ENCODE data around the gene ATF7.
"Not testable (repeated sequence)": the region's sequence is repeated elsewhere in the genome, so short reads cannot be mapped to it uniquely, and the experiment has no call there.

The ATF7 gene

DNA sequence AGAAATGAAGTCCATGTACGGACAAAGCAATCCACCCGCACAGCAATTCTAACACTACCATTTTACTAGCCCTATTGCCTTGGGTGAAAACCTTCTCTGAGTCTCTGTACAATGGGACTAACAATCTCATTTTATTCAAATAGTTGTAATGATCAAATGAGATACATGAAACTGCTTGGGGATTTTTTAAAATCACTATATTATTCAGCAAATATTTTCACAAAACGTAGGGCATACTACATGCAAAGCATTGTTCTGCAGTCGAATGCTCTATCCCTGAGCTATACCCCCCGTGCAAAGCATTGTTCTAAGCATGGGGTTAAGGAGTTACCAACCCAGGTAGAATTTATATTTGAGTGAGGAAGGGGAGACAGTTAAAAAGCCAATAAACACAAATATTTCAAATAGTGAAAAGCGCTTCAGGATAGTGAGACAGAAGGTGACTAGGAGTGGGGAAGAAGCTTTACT lies 554 bp upstream of the ATF7 start:
- FAIRE-seq, result no peak

- FAIRE-seq, result no peak
Observed at GRCh38 chr12:53625373-53625945, 723 bp downstream of the ATF7 start.

DNA sequence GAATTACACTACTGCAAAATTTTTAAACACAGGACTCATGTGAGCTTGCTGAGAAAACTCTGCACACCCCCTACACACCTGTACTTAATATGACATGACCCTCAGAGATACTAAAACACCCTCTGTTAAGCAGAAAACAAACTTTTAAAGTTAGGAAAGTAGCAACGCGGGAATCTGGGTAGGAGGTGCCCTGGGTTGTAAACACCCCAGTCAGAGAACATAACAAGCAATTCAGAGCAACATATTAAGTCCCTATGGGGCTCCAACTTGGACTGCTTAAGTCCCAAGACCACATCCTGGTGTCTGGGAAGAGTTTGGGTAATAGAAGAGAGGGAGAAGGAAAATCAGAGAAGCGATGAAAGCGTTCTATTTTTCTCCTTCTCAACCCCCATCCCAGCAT lies 1.2 kb downstream of the ATF7 start:
- no peak for FAIRE-seq

GRCh38 chr12:53624458-53624857 lies 1.7 kb downstream of the ATF7 start:
- FAIRE-seq, result no peak

GRCh38 chr12:53623548-53624385 lies 2.4 kb downstream of the ATF7 start:
- FAIRE-seq, result peak; percentile 30

- FAIRE-seq, result no peak
Observed at GRCh38 chr12:53622724-53623123, 3.5 kb downstream of the ATF7 start.

GRCh38 chr12:53618275-53618674 lies 7.9 kb downstream of the ATF7 start:
- no peak for FAIRE-seq

- FAIRE-seq, result peak; percentile 71
Observed at GRCh38 chr12:53617700-53618099, 8.5 kb downstream of the ATF7 start.

DNA sequence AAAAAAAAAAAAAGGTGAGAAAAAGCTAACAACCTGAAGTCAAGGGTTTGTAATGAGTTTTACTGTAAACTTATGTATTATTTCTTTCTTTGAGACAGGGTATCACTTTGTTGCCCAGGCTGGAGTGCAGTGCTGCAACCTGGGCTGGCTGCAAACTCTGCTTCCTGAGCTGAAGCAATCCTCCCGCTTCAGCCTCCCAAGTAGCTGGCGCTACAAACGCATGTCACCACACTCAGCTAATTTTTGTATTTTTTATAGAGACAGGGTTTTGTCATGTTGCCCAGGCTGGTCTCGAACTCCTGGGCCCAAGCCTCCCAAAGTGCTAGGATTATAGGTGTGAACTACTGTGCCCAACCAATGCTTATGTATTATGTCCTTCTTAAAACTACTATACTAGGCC lies 9.2 kb downstream of the ATF7 start:
- no peak for FAIRE-seq

DNA sequence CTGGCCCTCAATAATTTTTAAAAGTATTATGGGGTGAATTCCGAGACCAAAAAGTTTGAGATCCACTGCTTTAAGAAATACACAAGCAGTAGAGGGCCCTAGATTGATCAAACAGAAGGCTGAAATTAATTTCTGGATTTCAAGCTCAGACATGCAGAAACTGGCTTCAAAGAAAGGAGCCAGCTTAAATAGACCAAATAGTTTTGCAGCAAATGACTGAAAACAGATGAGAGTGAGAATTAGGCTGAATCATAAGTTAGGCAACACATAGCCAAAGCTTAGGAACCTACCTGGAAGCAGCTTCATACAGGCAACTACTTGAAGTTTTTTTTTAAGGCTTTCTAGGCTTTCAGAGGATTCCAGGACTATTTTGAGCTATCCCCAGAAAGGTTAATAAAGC lies 12.4 kb downstream of the ATF7 start:
- no peak for FAIRE-seq

DNA sequence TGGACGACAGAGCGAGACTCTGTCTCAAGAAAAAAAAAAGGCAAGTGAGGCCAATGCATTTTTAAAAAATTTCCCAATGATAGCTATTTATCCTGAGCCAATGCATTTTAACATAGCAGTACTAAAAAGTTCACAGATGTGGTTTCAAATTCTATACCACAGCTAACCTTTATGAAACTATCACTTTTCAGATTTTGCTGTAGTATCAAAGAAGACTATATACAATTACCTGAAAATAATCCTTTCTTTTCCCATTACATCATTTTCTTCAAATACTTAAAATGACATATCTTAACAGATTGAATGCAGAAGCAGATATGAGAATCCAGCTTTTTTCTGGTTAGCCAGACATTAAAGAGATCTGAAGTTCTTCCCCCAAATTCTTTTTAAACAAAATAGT lies 13.2 kb downstream of the ATF7 start:
- FAIRE-seq, result no peak

GRCh38 chr12:53611304-53611703 lies 14.9 kb downstream of the ATF7 start:
- FAIRE-seq, result no peak

GRCh38 chr12:53606688-53607087 lies 19.5 kb downstream of the ATF7 start:
- not testable (repeated sequence) for FAIRE-seq

DNA sequence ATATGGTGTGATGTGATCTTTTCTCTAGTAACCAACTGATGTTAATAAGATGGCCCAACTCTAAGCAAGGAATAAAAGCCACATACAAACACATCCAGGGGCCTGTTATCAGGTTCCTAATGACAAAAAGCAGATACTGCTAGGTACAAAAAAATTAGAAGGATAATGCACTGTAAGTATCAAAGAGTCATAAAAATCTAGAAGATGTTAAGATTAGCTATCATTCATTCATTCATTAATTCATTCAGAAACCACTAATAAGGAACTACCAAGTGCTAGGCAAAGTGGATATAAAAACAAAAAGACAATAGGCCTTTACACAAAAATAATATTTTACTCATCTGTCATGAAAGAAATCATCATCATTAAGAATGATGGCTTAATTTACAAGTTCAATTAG lies 21.6 kb downstream of the ATF7 start:
- peak; percentile 6 for FAIRE-seq

DNA sequence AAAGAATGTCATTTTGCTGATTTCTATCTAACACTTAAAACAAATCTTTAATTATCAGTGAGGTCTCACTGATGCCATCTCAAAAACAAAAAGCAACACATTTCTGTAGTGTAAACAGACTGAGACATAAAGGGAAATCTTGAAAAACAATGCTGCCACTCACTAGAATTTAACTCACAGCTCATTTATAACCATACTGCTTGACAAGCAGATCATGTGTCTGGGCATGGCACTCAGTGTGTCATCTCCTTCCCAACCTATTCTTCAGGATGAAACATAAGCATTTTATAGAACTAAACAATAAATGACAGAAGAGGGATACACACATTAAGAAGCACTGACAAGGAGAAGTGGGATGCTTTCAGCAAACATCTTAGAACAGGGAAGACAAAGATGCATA lies 22.4 kb downstream of the ATF7 start:
- FAIRE-seq, result no peak

GRCh38 chr12:53603196-53603595 lies 23.0 kb downstream of the ATF7 start:
- no peak for FAIRE-seq

GRCh38 chr12:53602176-53602864 lies 23.9 kb downstream of the ATF7 start:
- no peak for FAIRE-seq

GRCh38 chr12:53601296-53601847 lies 24.8 kb downstream of the ATF7 start:
- no peak for FAIRE-seq

DNA sequence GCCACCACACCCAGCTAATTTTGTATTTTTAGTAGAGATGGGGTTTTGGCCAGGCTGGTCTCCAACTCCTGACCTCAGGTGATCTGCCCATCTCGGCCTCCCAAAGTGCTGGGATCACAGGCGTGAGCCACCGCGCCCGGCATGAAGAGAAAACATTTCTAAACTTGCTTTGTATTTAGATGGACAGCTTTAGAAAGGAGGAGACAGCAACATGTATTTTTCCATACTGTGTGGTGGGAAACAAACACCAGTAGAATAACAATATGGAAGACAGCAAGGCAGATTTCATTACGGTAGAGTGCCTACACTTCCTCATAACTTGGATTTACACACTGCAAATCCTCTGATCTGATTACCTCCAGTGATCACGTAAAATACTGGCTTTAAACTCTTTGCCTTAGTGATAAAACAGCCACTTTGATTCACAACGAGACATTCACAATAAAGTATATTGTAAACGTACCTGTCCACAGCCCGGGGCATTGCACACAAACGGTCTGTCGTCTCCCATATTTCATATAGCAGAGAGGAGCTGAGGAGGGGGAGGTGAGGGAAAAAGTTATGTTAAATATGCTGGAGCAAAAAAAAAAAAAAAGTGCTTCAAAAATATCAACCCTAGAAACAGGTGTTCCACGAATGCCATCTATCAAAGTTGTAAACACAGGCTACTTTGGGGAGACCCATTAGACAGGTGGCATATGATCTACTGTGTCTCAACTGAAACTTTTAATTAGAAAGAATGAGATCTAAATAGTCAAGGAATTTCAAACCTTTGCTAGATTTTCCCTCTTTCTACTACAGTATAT lies 25.5 kb downstream of the ATF7 start:
- no peak for FAIRE-seq

DNA sequence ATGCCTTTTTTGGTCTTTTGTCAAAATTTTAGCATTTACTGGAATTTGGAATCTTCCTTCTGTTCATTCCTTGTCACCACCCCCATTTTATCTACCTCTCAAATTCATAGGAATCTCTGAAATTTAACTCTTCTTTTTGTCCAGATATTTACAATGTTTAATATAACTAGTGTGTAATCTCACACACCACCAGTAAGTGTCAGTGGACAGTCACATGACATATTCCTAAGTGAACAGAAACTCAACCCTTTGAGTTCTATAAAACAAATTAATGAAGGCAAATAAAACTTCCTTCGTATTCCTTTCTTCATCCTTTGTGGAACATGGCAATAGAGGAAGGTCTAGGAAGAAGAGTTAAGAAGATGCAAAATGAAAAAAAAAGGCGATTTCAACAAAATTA lies 26.6 kb downstream of the ATF7 start:
- FAIRE-seq, result no peak

GRCh38 chr12:53598971-53599370 lies 27.2 kb downstream of the ATF7 start:
- not testable (repeated sequence) for FAIRE-seq

GRCh38 chr12:53596920-53597363 lies 29.2 kb downstream of the ATF7 start:
- FAIRE-seq, result no peak

All from G401.6 (cell line).